Suprapubic skin (tissue), 4 donors: ENCODE results near the gene KREMEN2. TPM values are rescaled to one million over a fixed set of nuclear protein-coding genes. Genes with fewer than 3 reads are reported as not detected.

ENCODE experiments used
- DNase-seq, 2 donors: peaks; one replicate each; pipeline ENCODE4 v3.0.0-alpha.2; 2019; ENCODE audit warnings: low spot score in 2 of 2
- H3K27ac ChIP-seq: fragments of 200-600 bp; sonication (generic); one replicate; pipeline ENCODE4 v1.5.1; 2019
- H3K27me3 ChIP-seq: fragments of 200-600 bp; sonication (generic); one replicate; pipeline ENCODE4 v1.5.1; 2019
- H3K36me3 ChIP-seq: fragments of 200-600 bp; sonication (generic); one replicate; pipeline ENCODE4 v1.5.1; 2019
- H3K4me1 ChIP-seq: fragments of 200-600 bp; sonication (generic); one replicate; pipeline ENCODE4 v1.5.1; 2019
- H3K4me3 ChIP-seq: fragments of 200-600 bp; sonication (generic); one replicate; pipeline ENCODE4 v1.5.1; 2019; ENCODE audit warnings: mild to moderate bottlenecking
- H3K9me3 ChIP-seq: fragments of 200-600 bp; sonication (generic); one replicate; pipeline ENCODE4 v1.5.1; 2019
- EP300 ChIP-seq: sonication (generic); formaldehyde crosslinking; IDR thresholded peaks from one replicate; pipeline ENCODE4 v1.6.1; 2017; ENCODE audit warnings: antibody characterized with exemption
- POLR2A ChIP-seq, 2 donors: fragments of 450-650 bp; IDR thresholded peaks; one replicate each; pipeline ENCODE4 v1.6.1; 2017; ENCODE audit warnings: antibody characterized with exemption in 2 of 2, mild to moderate bottlenecking in 2 of 2, moderate library complexity in 2 of 2
- POLR2AphosphoS5 ChIP-seq, 3 donors: sonication (generic); formaldehyde crosslinking; IDR thresholded peaks; one replicate each; pipeline ENCODE4 v1.6.1; 2017; ENCODE audit warnings: antibody characterized with exemption in 3 of 3
- WGBS: methylation state at CpG from one replicate; pipeline ENCODE4 v1.1.5; 2018; 5-methylcytosine and 5-hydroxymethylcytosine counted together
- total RNA-seq, 4 donors: library from RNA; depleted of rRNA; stranded (reverse); fragments of >200 nt; gene quantifications; one replicate each; pipeline ENCODE4 v1.1.0, GENCODE V29; 2016
- TF ChIP-seq, protein P1 (sequence below), 2 donors: fragments of 200-600 bp in 1 of 2; fragments of 450-650 bp in 1 of 2; sonication (generic) in 1 of 2; IDR thresholded peaks; one replicate each; pipeline ENCODE4 v1.5.1; 2016 to 2019; ENCODE audit warnings: antibody characterized with exemption in 2 of 2, mild to moderate bottlenecking in 1 of 2, moderate library complexity in 1 of 2

Gene KREMEN2
- total RNA-seq, 4 donors from 2014 or later, result 1.0 to 4.2 (median 3.9) TPM

DNA sequence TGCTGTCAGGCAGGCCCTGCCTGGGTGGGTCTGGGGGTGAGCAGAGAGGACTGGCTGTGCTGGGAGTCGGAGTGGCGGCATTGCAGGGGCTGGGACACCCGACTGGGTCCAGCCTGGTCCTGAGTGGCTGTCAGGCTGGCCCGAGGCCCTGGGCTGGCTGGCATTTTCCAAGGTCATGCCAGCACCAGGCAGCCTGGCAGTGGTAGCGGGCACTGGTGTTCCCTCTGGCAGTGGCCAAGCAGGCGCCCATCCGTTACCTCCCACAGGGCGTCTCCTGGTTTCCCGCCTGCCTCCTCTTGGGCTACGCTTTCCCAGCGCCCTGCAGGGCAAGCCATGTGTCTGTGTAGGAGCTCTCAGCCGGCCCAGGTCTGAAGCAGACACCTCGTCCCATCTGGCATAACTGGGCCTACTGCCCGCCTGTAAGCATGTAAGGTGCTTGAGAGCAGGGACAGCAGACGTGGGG is 21.8 kb downstream of the KREMEN2 start:
- Histone ChIP-seq H3K36me3 (no peaks in the 10 kb centered on the region), H3K27me3 (peaks cover 34% of the 10 kb centered on the region), H3K4me3 (no peak overlapping the region), H3K4me1 (peaks cover 36% of the 10 kb centered on the region), H3K27ac (no peak overlapping the region), H3K9me3 (no peaks in the 10 kb centered on the region)
- TF ChIP-seq POLR2A (IDR thresholded peaks at IDR 0.05) (no peak), POLR2AphosphoS5 (IDR thresholded peaks at IDR 0.05) (no peak), EP300 (no peak)
- TF ChIP-seq, protein P1, sequence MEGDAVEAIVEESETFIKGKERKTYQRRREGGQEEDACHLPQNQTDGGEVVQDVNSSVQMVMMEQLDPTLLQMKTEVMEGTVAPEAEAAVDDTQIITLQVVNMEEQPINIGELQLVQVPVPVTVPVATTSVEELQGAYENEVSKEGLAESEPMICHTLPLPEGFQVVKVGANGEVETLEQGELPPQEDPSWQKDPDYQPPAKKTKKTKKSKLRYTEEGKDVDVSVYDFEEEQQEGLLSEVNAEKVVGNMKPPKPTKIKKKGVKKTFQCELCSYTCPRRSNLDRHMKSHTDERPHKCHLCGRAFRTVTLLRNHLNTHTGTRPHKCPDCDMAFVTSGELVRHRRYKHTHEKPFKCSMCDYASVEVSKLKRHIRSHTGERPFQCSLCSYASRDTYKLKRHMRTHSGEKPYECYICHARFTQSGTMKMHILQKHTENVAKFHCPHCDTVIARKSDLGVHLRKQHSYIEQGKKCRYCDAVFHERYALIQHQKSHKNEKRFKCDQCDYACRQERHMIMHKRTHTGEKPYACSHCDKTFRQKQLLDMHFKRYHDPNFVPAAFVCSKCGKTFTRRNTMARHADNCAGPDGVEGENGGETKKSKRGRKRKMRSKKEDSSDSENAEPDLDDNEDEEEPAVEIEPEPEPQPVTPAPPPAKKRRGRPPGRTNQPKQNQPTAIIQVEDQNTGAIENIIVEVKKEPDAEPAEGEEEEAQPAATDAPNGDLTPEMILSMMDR (IDR thresholded peaks at IDR 0.05), result no peak
- WGBS, result 86% methylated on average over 5 of the region's 15 CpGs
- DNase-seq, result no peak

DNA sequence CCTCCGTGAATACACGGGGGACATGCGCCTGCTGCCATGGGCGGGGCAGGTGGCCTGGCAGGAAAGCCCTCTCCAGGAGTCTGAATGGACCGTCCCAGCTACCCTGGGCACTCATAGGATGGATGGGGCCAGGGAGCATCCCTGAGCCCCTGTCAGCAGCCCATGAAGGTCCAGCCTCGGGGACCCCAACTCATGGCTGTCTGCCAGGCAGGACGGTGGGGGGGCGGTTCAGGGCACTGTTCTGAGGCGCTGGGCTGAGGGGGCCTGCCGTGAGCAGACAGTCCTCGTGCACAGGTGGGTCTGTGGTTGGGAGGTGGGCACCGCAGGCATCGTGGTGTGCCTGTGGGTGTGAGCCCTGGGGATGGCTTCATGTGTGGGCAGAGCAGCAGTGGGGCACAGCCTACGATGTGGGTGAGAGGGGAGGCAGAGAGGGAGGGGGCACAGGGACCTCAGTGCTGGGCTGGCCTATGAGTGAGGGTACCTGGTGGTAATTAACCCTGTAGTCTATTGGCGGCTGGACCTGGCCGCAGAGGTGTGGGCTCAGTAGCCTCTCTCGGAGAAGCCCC is 22.6 kb downstream of the KREMEN2 start:
- WGBS, result 77% methylated on average over 4 of the region's 17 CpGs
- Histone ChIP-seq H3K4me3 (no peak overlapping the region), H3K36me3 (no peaks in the 10 kb centered on the region), H3K4me1 (peaks cover 38% of the 10 kb centered on the region), H3K27ac (no peak overlapping the region), H3K27me3 (peaks cover 34% of the 10 kb centered on the region), H3K9me3 (no peaks in the 10 kb centered on the region)
- DNase-seq, result no peak
- no peak for TF ChIP-seq EP300
- no peak for TF ChIP-seq POLR2A (IDR thresholded peaks at IDR 0.05)
- TF ChIP-seq POLR2AphosphoS5 (IDR thresholded peaks at IDR 0.05), result no peak
- TF ChIP-seq, protein P1 (IDR thresholded peaks at IDR 0.05), result no peak

DNA sequence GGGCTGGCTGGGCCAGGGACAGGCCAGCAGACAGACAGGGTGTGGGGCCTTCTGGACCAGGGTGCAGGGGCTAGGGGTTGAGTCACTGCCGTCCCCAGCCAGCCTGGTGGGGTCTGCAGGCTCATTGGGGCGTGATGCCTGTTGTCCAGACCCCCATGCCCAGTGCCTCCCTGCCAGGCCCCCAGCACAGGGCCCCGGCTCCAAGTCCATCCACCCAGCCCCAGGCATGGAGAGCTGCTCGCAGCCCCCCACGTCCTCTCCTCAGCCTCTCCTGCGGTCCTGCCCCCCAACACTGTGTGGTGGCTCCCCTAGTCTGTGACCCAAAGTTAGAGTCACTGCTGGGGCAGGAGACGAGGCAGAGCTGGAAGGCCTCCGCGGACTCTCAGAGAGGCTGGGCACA is 23.2 kb downstream of the KREMEN2 start:
- Histone ChIP-seq H3K9me3 (no peaks in the 10 kb centered on the region), H3K27me3 (peaks cover 34% of the 10 kb centered on the region), H3K4me3 (no peak overlapping the region), H3K36me3 (no peaks in the 10 kb centered on the region), H3K27ac (no peak overlapping the region), H3K4me1 (peaks cover 43% of the 10 kb centered on the region)
- WGBS, result 95% methylated on average over 4 of the region's 9 CpGs
- TF ChIP-seq POLR2A (IDR thresholded peaks at IDR 0.05) (no peak), POLR2AphosphoS5 (IDR thresholded peaks at IDR 0.05) (no peak), EP300 (no peak)
- TF ChIP-seq, protein P1 (IDR thresholded peaks at IDR 0.05), result no peak
- no peak for DNase-seq

DNA sequence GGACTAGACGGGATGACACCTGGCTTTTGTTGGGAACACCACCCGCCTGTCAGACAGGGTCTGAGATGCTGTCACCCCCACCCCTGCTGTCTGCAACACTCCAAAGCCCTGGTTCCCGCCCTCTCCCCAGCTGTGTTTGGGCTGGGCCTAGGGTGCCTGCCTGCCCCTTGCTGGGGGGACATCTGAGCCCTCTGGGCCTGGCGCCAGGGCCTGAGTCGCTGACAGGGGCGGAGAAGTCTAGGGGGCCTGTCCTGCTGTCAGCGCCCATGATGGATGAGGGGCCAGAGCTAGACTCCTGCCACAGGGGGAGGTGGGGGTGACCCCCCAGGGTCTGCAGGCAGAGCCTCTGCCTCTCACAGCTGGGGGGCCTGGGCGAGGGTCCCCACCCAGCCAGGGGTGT is 23.8 kb downstream of the KREMEN2 start:
- Histone ChIP-seq H3K4me1 (peaks cover 47% of the 10 kb centered on the region), H3K9me3 (no peaks in the 10 kb centered on the region), H3K36me3 (no peaks in the 10 kb centered on the region), H3K27me3 (peaks cover 34% of the 10 kb centered on the region), H3K4me3 (no peak overlapping the region), H3K27ac (no peak overlapping the region)
- no peak for TF ChIP-seq POLR2A (IDR thresholded peaks at IDR 0.05)
- TF ChIP-seq, protein P1 (IDR thresholded peaks at IDR 0.05), result no peak
- no peak for TF ChIP-seq POLR2AphosphoS5 (IDR thresholded peaks at IDR 0.05)
- TF ChIP-seq EP300, result no peak
- DNase-seq, result no peak
- WGBS, result 56% methylated on average over 4 of the region's 8 CpGs

DNA sequence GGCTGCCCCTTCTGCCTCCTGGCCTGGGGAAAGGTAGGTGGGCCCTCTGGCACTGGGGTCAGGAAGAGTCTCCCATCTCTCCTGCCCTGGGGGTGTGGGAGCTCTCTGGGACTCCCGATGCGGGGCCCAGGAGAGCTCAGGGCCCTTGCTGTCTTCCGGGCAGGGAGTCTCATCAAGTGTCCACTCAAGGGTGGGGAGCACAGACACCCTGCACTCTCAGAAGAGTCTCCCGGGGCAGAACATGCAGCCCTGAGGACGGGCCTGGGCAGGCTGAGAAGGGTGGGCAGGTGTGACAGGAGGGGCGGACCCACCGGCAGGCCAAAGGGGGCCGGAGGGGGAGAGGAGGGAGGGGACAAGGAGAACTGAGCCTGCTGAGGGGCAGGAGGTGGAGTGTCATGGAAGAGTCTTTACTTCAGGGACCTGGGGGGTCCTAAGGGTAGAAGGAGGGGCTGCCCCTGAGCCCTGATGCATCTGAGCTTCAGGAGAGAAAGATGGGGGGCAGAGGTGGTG is 24.6 kb downstream of the KREMEN2 start:
- TF ChIP-seq POLR2AphosphoS5 (IDR thresholded peaks at IDR 0.05) (no peak), EP300 (no peak), POLR2A (IDR thresholded peaks at IDR 0.05) (no peak)
- TF ChIP-seq, protein P1 (IDR thresholded peaks at IDR 0.05), result no peak
- H3K4me3 ChIP-seq, result no peak overlapping the region
- no peak for DNase-seq
- 53% methylated on average over 4 of the region's 8 CpGs for WGBS
- peaks cover 47% of the 10 kb centered on the region for H3K4me1 ChIP-seq
- peaks cover 34% of the 10 kb centered on the region for H3K27me3 ChIP-seq
- H3K9me3 ChIP-seq, result no peaks in the 10 kb centered on the region
- H3K27ac ChIP-seq, result no peak overlapping the region
- H3K36me3 ChIP-seq, result no peaks in the 10 kb centered on the region
